HG02884 (cell line): ENCODE data around the gene MAP2K4.
"Not testable (repeated sequence)": the region's sequence is repeated elsewhere in the genome, so short reads cannot be mapped to it uniquely, and the experiment has no call there.

Source experiments
- ATAC-seq: cut with Tn5 transposase; IDR thresholded peaks from one replicate; pipeline ENCODE4 v1.9.1; 2021; ENCODE audit warnings: mild to moderate bottlenecking, moderate library complexity; ENCODE audit not compliant: unreplicated experiment

MAP2K4 gene

DNA sequence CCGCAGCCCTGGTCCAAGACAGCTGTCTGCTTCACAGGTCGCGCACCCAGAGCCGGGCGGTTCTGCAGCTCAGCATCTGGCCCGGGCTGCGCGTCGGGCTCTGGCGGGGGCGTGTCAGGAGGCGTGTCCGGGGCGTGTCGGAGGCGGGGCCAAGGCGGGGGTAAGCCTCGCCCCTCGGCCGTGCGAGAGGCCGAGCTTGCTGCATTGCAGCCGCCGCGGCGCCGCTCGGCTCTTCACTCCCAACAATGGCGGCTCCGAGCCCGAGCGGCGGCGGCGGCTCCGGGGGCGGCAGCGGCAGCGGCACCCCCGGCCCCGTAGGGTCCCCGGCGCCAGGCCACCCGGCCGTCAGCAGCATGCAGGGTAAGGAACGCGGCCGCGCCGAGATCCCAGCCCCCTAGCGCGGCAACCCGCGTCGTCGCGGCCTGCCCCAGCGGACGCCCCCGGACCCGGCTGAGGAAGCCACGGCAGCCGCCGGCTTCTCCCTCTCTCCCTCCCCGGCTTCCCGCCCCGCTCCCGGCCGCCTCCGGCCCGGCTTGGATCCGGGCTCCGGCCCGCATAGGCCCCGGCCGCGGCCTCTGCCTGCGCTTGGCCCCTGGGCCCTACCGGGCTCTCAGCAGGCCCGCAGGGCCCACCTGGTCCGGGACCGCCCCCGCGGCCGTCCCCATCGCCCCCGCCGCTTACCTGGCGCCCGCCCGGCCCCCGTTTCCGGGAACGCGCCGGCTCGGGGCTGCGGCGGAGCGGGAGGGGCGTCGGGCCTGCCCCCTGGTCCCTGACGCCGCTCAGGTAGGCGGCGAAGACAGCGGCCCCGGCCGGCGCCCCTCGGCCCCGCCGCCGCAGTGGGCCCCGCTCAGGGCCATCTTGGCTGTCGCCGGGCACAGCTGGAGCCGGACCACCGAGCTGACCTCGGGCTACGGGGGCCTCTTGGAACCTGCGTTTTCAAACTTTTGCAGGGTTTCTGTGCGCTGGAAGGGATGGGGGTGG is at the start of gene MAP2K4:
TSS of gene MAP2K4 (plus strand) at position 236 of the 981 bp plus-strand sequence. CDS start at position 246, 10 bp downstream.
- peak; percentile 92 for ATAC-seq

DNA sequence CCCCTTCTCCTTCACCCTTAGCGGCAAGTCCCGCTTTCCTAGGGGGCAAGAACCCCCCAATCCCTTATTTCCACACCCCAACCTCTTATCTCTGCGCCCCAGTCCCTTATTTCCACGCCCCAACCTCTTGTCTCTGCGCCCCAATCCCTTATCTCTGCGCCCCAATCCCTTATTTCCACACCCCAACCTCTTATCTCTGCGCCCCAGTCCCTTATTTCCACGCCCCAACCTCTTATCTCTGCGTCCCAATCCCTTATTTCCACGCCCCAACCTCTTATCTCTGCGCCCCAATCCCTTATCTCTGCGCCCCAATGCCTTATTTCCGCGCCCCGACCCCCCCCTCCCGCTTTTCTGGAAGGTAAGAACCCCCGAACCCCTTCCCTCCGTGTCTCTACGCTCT is 47.9 kb upstream of the MAP2K4 start:
- ATAC-seq, result not testable (repeated sequence)

DNA sequence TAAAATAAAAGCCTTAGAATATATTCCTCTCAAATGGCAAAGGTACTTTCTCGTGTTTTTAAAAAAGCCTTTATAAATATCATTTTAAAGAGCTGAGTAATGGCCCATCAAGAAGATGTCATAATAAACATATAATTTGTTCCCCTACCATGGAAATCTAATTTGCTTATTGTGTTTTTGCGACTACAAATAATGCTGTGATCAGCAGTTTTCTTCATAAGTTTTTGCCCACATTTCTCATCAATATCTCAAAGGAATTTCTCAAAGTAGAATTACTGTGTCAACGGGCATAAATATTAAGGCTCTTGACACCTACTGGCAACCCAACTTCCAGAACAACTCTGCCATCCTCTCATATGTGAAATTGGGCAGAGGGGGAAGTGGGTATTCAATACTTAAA is 40.9 kb upstream of the MAP2K4 start:
- ATAC-seq, result no peak

DNA sequence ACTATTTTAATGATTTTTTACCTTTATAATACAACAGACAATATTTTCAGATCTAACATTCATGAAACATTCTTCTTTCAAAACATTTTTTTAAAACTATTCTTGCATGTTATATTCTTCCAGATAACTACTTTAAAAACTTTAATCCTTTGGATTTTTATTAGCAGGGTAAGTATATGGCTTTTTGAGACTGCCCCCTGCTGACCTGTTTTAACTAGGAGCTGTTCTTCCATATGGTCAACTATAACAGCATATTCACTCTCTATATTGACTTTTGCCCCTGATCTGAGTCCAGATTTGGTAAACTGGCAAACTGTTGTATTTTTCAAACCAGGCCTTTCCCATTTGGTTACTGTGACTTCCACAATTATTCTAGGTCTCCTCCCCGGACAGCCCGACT is 39.9 kb upstream of the MAP2K4 start:
- ATAC-seq, result no peak

DNA sequence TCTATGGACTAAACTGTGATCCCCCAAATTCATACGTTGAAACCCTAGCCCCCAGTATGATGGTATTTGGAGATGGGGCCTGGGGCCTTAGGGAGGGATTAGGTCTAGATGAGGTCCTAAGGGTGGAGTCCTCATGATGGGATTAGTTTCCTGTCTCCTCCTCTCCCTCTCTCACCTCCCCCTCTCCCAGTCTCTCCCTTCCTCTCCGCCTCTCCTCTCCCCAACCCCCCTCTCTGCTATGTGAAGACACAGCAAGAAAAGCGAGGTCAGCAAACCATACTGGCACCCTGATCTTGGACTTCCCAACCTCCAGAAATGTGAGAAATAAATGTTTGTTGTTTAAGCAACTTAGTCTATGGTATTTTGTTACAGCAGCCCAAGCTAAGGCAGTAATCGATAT is 38.8 kb upstream of the MAP2K4 start:
- ATAC-seq, result no peak

DNA sequence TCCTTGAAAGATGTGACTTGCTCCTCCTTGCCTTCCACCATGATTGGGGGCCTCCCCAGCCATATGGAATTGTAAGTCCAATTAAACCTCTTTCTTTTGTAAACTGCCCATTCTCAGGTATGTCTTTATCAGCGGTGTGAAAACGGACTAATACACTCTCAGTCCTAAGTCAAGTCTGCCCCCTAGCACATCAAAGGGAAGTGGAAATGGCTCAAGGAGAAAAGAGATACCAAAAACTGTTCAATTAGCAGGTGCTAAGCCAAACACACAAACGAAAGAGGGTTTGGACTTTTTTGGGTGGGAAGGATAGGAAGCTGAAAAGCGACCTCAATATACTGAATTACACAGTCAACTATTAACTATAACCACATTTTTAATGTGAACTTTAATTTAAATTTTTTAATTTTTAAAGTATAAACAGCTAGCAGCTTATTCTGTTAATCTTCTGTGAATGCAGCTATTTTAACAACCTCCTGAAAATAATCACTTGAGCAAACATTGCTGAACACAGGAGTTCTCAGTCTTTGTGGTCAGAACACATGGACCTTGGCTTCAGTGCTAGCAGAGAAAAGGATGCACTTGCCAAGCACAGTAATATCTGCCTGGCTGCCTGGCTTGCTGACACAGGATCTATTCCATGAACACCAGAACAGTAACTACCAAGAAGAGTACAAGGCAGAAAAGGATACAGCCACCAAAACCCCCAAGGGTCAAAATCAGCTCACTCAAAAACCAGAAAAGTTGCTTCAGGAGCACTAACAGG is 34.3 kb upstream of the MAP2K4 start:
- ATAC-seq, result no peak

DNA sequence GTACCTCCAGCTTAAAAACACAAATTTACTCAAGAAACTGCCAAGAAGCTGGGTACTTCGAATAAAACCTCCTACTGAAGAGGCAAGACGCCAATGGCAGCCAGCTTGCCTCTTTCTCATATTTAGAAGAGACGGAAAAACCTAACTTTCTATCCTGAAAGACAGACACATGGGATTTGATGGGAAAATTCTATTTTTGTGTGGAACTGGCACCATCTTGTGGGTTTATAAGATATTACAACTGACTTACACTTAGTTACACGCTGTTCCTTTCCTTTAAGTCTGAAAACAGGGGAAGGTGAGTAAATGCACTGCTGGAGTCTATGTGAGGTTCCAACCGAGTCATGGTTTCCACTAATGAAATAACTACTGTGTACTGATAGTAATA is 33.7 kb upstream of the MAP2K4 start:
- ATAC-seq, result no peak

DNA sequence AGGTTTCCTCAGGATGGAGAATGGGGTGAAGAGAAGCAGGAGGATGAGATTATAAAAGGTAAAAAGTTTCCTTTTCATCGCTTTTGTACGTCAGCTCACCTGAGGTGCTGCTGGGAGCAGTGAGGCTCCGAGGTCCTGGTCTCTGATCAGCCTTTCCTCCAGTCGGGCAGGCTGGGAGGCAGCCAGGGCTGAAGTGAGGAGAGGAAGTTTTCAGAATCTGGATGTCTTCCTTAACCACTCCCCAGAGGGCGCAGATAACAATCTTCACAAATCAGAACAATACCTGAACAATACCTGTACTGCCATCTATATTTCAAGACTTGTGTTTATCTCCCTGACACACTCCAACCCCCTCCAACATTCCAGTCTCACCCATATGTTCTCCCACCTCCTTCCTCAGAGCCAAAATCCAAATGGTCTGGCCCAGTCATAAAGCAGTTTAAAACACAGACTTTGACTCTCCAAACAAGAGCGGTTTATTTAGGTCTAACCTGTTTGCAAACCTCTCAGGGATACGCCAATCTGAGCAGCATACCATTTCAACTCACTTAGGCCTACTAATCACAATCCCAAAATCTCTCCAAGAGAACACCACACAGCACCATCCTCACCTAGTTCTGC is 30.2 kb upstream of the MAP2K4 start:
- ATAC-seq, result no peak

DNA sequence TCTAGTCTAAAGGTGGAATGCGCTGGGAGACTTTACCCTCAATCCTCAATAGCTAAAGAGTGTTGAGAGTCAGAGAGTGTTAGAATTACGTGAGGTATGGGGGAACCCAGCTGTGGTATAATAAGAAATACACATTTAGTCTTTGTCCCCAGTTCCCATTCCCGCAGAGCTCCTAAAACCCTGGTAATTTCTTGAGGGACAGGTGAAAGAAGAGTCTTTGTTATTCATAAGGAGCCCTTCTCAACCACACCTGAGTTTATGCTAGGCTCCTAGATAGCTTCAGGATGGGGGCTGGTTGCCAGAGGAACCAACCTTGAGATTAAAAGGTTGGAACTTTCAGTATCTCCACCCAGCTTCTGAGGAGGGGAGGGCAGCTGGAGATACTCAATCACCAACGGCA is 29.2 kb upstream of the MAP2K4 start:
- no peak for ATAC-seq

DNA sequence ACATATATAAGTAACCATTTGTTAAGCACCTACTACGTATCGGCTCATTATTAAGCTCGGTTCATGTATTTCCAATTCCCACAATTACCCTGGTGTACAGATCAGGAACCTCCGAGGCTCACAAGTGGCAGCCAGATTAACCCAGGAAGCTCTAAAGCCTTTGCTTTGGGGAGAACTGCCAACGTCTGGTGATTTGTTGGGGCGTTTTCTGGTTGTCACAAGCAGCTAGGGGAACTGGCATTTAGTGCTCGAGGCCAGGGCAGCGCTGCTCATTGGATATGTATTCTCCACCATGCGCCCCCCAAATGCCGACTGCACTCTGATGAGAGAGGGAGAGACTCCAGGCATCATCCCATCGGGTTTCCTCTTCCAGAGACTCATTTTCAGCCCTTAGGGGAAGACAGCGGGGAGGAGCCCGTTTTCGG is 23.9 kb upstream of the MAP2K4 start:
- ATAC-seq, result peak; percentile 39

DNA sequence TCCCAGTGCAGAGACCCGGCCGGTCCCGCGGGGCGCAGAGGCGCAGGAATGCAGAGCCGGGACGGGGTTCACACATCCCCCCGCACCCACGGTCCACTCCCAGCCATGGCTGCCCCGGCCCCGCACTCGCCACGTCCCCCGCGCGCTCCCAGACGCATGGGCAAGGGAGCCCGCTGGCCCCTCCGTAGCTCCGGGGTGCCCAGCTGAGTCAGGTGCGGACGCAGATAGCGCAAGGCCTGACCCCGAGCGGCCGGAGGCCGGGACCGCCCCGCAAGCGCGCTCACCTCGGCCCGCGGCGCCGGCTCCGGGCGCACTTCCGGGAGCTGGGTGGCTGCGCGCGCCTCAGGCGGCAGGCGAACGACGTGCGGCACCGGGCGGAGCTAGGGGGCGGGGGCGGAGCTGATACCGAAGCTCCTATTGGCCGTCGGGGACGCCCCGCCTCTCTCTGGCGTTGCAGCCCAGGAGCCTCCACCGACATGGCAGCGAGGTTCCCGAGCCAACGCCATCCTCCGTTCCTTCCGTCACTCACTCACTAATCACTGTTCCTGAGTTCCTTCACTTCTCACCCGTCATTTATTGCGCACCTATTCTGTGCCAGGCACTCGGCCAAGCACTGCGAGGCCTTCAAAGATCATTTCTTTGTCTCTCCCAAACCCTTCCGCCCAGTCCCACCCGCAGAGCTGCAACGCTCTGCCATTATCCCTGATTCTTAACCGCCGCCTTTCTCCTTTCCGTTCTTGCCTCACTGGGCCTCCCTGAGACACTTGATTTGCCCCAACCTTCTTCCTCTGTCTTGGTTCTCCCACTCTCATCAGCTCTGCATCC is 23.3 kb upstream of the MAP2K4 start, which contains the start of gene ZNF18:
TSS of gene ZNF18 (minus strand) at position 329 of the 825 bp plus-strand sequence. CDS start 4,646 bp downstream, outside the sequence.
- ATAC-seq, result peak; percentile 93

DNA sequence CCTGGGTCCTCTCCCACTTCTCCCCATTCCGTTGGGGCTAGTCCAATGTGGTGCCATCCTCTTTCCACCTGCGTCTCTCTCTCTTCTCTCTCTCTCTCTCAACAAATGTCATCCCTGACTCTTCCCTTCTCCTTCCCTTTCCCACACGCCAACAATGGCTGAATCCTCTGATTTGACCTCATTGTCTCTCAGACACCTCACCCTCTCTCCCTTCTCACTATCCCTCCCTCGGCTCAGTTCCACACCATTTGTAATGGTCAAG is 22.8 kb upstream of the MAP2K4 start:
- ATAC-seq, result no peak

DNA sequence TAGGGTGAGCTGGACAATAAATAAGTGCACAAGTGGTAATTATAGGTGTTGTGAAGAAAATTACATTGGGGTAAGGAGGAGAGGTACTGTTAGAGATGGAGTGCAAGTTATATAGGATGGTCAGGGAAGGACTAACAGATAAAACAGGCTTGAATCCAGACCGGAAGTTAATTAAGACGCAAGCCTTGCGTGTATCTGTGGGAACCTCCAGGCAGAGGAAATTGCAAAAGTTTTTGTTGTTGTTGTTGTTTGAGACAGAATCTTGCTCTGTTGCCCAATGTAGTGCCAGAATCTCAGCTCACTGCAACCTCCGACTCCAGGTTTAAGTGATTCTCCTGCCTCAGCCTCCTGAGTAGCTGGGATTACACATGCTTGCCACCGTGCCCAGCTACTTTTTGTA is 21.0 kb upstream of the MAP2K4 start:
- no peak for ATAC-seq

DNA sequence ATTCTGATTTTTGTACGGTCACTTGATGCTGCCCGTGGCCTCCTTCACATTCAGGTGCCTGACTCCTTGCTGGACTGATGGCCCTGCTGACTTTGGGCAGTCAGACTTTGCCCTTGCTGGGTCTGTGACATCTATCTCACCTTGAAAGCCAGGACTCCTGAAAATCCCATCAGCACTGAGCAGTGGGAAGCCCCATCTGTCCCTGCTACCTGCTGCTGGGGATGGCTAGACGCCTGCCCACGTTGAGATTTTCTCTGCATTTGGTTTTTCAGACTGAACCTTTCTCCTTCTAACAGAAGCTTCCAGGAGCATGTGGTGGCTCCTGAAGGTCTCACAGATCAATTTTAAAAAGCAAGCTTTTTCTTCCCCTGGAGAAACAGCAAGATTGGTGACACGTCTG is 13.2 kb upstream of the MAP2K4 start:
- no peak for ATAC-seq

DNA sequence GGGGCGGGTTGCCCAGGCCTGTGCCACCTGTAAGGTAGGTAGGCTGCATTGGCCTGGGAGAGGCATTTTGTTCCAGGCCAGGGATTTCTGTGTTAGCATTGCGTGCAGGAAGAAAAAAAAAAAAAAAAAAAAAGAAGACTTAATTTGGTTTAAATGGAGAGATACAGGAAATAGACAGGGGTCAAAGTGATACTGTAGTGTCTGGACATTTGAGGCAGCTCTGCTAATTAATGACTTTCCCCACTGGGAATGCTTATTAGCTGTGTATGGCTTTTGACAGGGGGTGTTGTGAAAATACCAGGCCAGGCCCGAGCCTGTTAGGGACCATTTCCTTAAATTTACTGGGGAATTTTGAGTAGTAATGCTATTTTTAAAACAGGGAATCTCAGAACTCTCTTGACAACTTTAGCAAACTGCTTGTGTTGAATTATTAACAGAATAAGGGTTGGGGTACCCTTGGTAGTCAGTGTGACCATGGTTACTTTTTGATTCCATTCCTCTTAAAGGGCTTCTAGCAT is 1.0 kb downstream of the MAP2K4 start:
- no peak for ATAC-seq

DNA sequence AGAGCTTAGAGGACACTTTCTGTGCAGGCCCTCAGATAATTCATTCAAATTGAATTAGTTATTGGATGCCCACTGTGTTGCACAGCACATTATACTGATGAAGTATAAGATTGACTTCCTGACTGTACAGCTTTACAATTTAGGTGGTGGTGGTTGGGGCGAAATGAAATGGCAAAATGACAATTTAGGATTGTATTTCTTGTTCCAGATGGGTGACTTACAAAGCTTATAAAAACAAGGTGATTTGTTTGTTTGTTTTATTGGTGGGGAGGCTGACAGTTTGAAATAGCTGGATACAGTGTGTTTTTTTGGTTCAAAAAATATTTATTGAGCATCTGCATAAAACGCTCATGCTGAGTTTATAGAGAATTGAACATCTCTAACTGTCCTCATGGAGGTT is 1.6 kb downstream of the MAP2K4 start:
- ATAC-seq, result no peak

DNA sequence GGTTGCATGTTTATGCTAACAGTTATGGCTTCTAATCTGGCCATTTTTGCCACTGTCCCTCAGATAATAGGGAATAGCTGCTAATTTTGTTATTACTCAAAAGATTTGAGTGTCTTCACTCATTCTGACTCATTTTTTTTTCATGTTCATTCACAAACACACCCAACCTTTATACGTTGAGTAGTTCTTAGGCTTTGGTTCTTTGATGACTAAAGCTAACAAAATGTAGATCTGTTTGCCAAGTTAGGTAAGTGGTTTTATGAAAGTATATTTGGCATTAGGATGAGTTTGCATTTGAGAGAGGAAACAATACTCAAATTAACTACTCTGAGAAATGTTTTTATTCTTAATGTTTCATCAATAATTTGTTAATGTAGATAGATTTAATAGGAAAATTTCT is 3.6 kb downstream of the MAP2K4 start:
- no peak for ATAC-seq

DNA sequence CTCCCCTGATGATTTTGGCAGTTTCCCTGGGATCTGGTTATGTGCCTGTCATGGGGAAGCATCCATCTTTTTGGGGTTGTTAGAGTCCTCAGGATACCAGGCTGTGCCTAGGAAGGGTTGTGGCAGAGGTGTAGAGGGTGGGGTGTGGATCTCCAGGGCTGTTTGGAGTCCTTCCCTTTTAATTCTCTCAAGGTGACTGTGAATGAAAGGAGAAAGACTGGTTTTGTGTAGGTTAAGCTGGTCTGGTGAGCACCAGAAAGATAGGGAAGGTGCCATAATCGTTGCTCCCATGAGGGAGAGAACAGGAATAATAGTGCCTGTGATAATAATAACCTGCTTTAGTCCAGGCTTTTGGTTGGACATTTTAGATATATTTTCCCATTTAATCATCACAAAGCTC is 7.0 kb downstream of the MAP2K4 start:
- ATAC-seq, result no peak

DNA sequence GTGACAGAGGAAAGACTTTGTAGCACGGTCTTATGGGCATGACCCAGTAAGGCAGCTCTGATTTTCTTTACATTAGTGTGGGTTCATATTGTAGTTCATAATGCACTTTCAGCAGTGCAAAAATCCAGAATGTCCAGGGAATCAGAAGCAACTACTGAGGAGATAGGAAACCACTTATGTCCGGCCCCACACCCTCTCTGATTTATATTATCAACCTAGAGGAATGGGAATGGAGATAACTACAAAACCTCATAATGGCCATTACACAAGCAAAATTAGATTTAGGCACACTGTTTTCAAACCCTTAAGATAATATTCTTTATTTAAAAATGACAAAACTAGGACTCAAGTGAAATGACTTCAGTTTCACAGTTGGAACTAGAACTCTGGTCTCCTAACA is 7.9 kb downstream of the MAP2K4 start:
- ATAC-seq, result no peak

DNA sequence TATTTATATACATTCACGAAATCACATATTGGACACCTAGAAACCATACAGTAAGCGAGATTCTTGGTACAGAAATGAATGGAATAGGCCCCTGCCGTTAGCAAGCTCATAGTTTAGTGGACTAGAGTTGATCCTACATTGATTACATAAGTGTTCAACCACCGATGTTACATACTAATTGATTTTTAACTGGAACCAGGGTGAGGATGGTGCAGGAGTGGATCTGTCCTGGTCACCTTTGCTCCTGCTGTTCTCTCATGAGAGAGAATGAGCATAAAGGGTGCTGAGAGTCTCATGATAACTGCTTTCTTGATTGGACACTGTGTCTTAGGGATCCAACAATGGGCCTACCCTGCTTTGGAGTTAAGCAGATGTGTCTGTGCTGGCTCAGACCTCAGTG is 13.9 kb downstream of the MAP2K4 start:
- ATAC-seq, result no peak

DNA sequence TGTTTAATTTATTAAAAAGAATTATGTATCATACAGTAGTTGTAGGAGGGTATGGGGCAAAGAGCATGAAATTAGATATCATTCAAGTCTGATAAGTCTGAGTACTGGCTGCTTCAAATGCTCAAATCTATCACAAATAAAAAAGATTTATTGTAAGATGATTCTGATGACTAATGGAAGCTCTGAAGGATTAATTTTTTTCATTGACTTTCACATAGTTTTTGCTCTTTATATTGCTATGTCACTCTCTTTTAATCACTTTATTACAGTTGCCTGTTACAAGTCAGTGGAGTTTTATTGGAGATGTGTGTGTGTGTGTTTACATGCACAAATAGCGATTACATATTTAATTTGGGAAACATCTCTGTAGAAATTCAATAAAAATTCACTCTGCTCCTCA is 15.0 kb downstream of the MAP2K4 start:
- ATAC-seq, result no peak
